Measurements from ENCODE around the gene SUPT3H.
A peak's percentile ranks its signal among the peaks of the same experiment; 100 is the strongest.

SUPT3H gene

GRCh38 chr6:45377554-45378333 lies at the start of gene SUPT3H:
TSS of gene SUPT3H (minus strand) at chr6:45377934.
- peak; percentile 17 for TF ChIP-seq CTCF (IDR thresholded peaks at IDR 0.05; ENCODE audit: control extremely low read depth, extremely low read depth, low read depth, missing control alignments)
- peak; percentile 91 for DNase-seq (ENCODE audit: extremely low spot score)
- POLR2A ChIA-PET: interaction anchor here (0.7 to 0.8 kb wide), 2 partner anchors 545 to 990 kb away, joined by 3 to 4 read pairs; partner anchors contain the start of gene CDC5L
- CTCF ChIA-PET: interaction anchor here (0.8 to 1.9 kb wide), 10 partner anchors 10 to 902 kb away, joined by 3 to 8 read pairs (median 4); no protein-coding TSS in a partner anchor

GRCh38 chr6:45426251-45426650 lies 48.5 kb upstream of the SUPT3H start:
- ChIA-PET CTCF (interaction anchor here (1.2 to 1.3 kb wide), 2 partner anchors 24 to 770 kb away, joined by 3 to 4 read pairs; no protein-coding TSS in a partner anchor), POLR2A (no interaction called here)
- no peak for DNase-seq (ENCODE audit: extremely low spot score)
- TF ChIP-seq CTCF (IDR thresholded peaks at IDR 0.05; ENCODE audit: control extremely low read depth, extremely low read depth, low read depth, missing control alignments): no peak

GRCh38 chr6:45424451-45424861 lies 46.7 kb upstream of the SUPT3H start:
- no peak for TF ChIP-seq CTCF (IDR thresholded peaks at IDR 0.05; ENCODE audit: control extremely low read depth, extremely low read depth, low read depth, missing control alignments)
- POLR2A ChIA-PET: no interaction called here
- CTCF ChIA-PET: no interaction called here
- DNase-seq (ENCODE audit: extremely low spot score): no peak

DNA sequence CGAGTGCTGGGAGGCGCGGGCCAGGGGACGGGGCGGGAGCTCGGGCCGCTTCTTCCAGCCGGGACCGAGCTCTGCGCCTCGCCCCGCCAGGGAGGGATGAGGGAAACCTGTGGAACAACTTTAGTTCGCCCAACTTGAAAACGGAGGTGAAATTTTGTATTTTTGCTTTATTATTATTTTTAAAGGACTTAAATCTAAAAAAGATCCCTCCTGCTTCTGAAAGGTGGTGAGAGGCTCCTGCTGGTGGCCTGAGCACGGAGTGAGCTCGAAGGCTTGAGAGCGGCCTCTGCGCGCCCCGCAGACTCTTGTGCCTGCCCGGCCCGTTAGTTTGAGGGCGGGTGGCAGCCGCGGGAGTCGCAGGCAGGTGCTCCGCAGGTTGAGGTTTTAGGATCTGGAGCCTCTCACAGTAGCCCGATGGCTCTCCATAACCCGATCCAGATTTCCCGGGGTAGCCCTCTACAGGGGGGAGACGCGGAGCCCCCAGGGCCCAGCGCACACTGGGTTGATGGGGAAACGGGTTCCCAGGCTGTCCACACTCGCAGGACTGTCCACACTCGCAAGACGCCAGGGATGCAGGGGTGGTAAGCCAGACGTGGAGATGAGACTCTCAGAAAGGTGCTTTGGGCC lies 46.2 kb upstream of the SUPT3H start:
- POLR2A ChIA-PET: no interaction called here
- CTCF ChIA-PET: no interaction called here

GRCh38 chr6:45423111-45423823 lies 45.5 kb upstream of the SUPT3H start:
- DNase-seq (ENCODE audit: extremely low spot score): peak; percentile 18
- POLR2A ChIA-PET: no interaction called here
- CTCF ChIA-PET: no interaction called here
- no peak for TF ChIP-seq CTCF (IDR thresholded peaks at IDR 0.05; ENCODE audit: control extremely low read depth, extremely low read depth, low read depth, missing control alignments)

More for the DNA sequence above, 46.2 kb upstream of the SUPT3H start:
- peak; percentile 12 for DNase-seq (ENCODE audit: extremely low spot score)
- TF ChIP-seq CTCF (IDR thresholded peaks at IDR 0.05; ENCODE audit: control extremely low read depth, extremely low read depth, low read depth, missing control alignments): no peak

DNA sequence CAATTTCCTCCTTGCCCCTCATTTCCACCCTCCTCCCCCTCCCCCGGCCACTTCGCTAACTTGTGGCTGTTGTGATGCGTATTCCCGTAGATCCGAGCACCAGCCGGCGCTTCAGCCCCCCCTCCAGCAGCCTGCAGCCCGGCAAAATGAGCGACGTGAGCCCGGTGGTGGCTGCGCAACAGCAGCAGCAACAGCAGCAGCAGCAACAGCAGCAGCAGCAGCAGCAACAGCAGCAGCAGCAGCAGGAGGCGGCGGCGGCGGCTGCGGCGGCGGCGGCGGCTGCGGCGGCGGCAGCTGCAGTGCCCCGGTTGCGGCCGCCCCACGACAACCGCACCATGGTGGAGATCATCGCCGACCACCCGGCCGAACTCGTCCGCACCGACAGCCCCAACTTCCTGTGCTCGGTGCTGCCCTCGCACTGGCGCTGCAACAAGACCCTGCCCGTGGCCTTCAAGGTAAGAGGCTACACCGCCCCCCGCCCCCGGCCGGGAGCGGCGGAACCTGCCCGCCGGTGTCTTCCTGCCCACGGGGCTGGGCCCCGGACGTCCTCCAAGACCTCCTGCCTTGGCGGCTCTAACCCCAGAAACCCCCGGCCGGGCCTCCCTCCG lies 44.9 kb upstream of the SUPT3H start:
- peak; percentile 17 for DNase-seq (ENCODE audit: extremely low spot score)
- CTCF ChIA-PET: no interaction called here
- no peak for TF ChIP-seq CTCF (IDR thresholded peaks at IDR 0.05; ENCODE audit: control extremely low read depth, extremely low read depth, low read depth, missing control alignments)
- POLR2A ChIA-PET: no interaction called here
